ENCODE results near the gene SELENOV.

Gene SELENOV

DNA sequence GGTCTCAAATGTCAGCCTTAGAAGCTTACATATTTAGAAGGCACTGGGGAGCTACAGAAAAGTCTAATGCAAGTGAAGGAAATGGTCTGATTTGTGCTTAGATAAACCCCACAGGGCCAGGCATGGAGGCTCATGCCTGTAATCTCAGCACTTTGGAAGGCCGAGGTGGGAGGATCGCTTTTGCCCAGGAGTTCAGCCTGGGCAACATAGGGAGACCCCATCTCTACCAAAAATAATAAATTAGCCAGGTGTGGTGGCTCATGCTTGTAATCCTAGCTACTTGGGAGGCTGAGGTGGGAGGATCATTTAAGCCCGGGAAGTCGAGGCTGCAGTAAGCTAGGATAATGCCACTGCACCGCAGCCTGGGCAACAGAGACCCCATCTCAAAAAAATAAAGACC is 18.9 kb upstream of the SELENOV start:
- H3K27ac ChIP-seq (ENCODE audit: low read depth, low read length), result no peak overlapping the region
- no peaks in the 10 kb centered on the region for H3K9me3 ChIP-seq (ENCODE audit: control insufficient read depth, insufficient read depth, low read length)
- H3K4me3 ChIP-seq (ENCODE audit: low read depth, low read length), result no peak overlapping the region
- H3K9ac ChIP-seq (ENCODE audit: low read depth, low read length), result no peak overlapping the region
- H3K4me1 ChIP-seq (ENCODE audit: control insufficient read depth, insufficient read depth, low read length), result peaks cover 5% of the 10 kb centered on the region
- H3K36me3 ChIP-seq (ENCODE audit: control insufficient read depth, insufficient read depth, low read length), result peaks cover 6% of the 10 kb centered on the region; the same call in 1 of the 2 replicates
- H3K27me3 ChIP-seq (ENCODE audit: control insufficient read depth, insufficient read depth, low read length), result peaks cover 39% of the 10 kb centered on the region

GRCh38 chr19:39497701-39497995 is 17.3 kb upstream of the SELENOV start:
- peaks cover 53% of the 10 kb centered on the region for H3K27me3 ChIP-seq (ENCODE audit: control insufficient read depth, insufficient read depth, low read length)
- no peak overlapping the region for H3K27ac ChIP-seq (ENCODE audit: low read depth, low read length)
- no peaks in the 10 kb centered on the region for H3K36me3 ChIP-seq (ENCODE audit: control insufficient read depth, insufficient read depth, low read length)
- H3K9ac ChIP-seq (ENCODE audit: low read depth, low read length), result no peak overlapping the region
- no peaks in the 10 kb centered on the region for H3K9me3 ChIP-seq (ENCODE audit: control insufficient read depth, insufficient read depth, low read length)
- H3K4me3 ChIP-seq (ENCODE audit: low read depth, low read length), result peak overlapping the region; percentile 57; the same call in 1 of the 2 replicates
- H3K4me1 ChIP-seq (ENCODE audit: control insufficient read depth, insufficient read depth, low read length), result peaks cover 5% of the 10 kb centered on the region

DNA sequence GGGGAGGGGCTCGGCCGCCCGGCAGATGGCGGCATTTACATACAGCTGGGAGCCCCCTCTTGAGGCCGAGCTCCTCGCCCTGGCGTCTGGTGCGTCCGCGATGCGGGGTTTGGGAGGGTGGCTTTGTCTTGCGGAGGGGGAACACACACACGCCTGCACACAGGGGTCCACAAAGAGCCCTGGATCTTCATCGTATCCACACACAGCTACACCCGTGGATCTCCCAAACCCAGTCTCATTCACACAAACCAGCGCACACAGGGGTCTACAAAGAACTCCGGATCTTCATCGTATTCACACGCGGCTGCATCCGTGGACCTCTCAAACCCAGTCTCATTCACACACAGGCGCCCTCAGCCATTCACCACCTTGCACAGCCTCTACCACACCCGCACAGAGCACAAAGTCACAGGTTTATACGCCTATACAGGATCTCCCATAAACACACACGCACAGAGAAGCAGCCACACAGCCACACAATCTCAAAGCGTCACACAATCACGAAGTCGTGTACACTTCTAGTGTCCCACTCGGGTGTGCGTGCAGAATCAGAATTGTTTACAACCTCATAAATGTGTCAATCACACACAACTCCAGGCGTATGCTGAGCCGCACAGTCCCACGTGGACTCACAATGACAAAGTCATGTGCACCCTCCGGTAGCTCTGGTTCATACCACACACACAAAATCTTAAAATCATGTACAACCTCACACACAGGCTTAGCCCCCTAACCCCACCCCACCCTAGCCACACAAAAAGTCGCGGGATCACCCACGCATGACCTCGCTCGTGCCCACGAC is 16.7 kb upstream of the SELENOV start:
- H3K4me3 ChIP-seq (ENCODE audit: low read depth, low read length), result peak overlapping the region; percentile 57
- H3K27me3 ChIP-seq (ENCODE audit: control insufficient read depth, insufficient read depth, low read length), result peaks cover 57% of the 10 kb centered on the region

GRCh38 chr19:39498798-39499642 is 15.9 kb upstream of the SELENOV start, which contains the start of gene DLL3:
Gene DLL3 (plus strand): TSS chr19:39498947. CDS start chr19:39498975, 28 bp downstream.
- Histone ChIP-seq H3K4me1 (ENCODE audit: control insufficient read depth, insufficient read depth, low read length) (peaks cover 5% of the 10 kb centered on the region), H3K27ac (ENCODE audit: low read depth, low read length) (no peak within 1 kb of the TSS), H3K4me3 (ENCODE audit: low read depth, low read length) (peak within 1 kb of the TSS; percentile 57), H3K36me3 (ENCODE audit: control insufficient read depth, insufficient read depth, low read length) (no peaks in the 10 kb centered on the region), H3K9ac (ENCODE audit: low read depth, low read length) (no peak within 1 kb of the TSS), H3K9me3 (ENCODE audit: control insufficient read depth, insufficient read depth, low read length) (no peaks in the 10 kb centered on the region), H3K27me3 (ENCODE audit: control insufficient read depth, insufficient read depth, low read length) (peaks cover 65% of the 10 kb centered on the region)

More for the DNA sequence above, 16.7 kb upstream of the SELENOV start:
- H3K36me3 ChIP-seq (ENCODE audit: control insufficient read depth, insufficient read depth, low read length), result no peaks in the 10 kb centered on the region
- no peak overlapping the region for H3K9ac ChIP-seq (ENCODE audit: low read depth, low read length)
- H3K4me1 ChIP-seq (ENCODE audit: control insufficient read depth, insufficient read depth, low read length), result peaks cover 5% of the 10 kb centered on the region
- no peaks in the 10 kb centered on the region for H3K9me3 ChIP-seq (ENCODE audit: control insufficient read depth, insufficient read depth, low read length)
- no peak overlapping the region for H3K27ac ChIP-seq (ENCODE audit: low read depth, low read length)

- peaks cover 5% of the 10 kb centered on the region for H3K4me1 ChIP-seq (ENCODE audit: control insufficient read depth, insufficient read depth, low read length)
- H3K27me3 ChIP-seq (ENCODE audit: control insufficient read depth, insufficient read depth, low read length), result peaks cover 74% of the 10 kb centered on the region
- H3K36me3 ChIP-seq (ENCODE audit: control insufficient read depth, insufficient read depth, low read length), result no peaks in the 10 kb centered on the region
These were observed 15.0 kb upstream of the SELENOV start for GRCh38 chr19:39499932-39500331.

GRCh38 chr19:39500543-39500942 is 14.4 kb upstream of the SELENOV start:
- Histone ChIP-seq H3K9ac (ENCODE audit: low read depth, low read length) (no peak overlapping the region), H3K9me3 (ENCODE audit: control insufficient read depth, insufficient read depth, low read length) (no peaks in the 10 kb centered on the region), H3K27me3 (ENCODE audit: control insufficient read depth, insufficient read depth, low read length) (peaks cover 81% of the 10 kb centered on the region), H3K4me3 (ENCODE audit: low read depth, low read length) (no peak overlapping the region), H3K27ac (ENCODE audit: low read depth, low read length) (no peak overlapping the region), H3K36me3 (ENCODE audit: control insufficient read depth, insufficient read depth, low read length) (no peaks in the 10 kb centered on the region), H3K4me1 (ENCODE audit: control insufficient read depth, insufficient read depth, low read length) (peaks cover 5% of the 10 kb centered on the region)

More at GRCh38 chr19:39499932-39500331, 15.0 kb upstream of the SELENOV start:
- no peaks in the 10 kb centered on the region for H3K9me3 ChIP-seq (ENCODE audit: control insufficient read depth, insufficient read depth, low read length)
- H3K4me3 ChIP-seq (ENCODE audit: low read depth, low read length), result no peak overlapping the region
- H3K27ac ChIP-seq (ENCODE audit: low read depth, low read length), result no peak overlapping the region
- H3K9ac ChIP-seq (ENCODE audit: low read depth, low read length), result no peak overlapping the region

DNA sequence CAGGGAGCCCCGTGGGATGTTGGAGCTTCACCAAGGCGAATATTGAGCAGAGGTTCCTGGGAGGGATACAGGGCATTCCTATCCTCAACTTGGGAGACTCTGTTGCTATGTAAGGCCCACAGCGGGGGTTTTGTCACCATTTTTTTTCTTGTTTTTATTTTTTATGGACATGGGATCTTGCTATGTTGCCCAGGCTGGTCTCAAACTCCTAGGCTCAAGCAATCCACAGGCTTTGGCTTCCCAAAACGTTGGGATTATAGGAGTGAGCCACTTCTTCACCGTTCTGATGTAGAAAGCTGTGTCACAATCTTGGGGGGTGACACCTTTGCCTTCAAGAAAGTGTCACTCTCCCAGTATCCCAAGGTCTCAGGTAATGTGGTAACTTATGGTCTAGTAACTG is 13.6 kb upstream of the SELENOV start:
- no peaks in the 10 kb centered on the region for H3K36me3 ChIP-seq (ENCODE audit: control insufficient read depth, insufficient read depth, low read length)
- H3K4me1 ChIP-seq (ENCODE audit: control insufficient read depth, insufficient read depth, low read length), result peaks cover 5% of the 10 kb centered on the region
- peaks cover 88% of the 10 kb centered on the region for H3K27me3 ChIP-seq (ENCODE audit: control insufficient read depth, insufficient read depth, low read length)
- H3K9me3 ChIP-seq (ENCODE audit: control insufficient read depth, insufficient read depth, low read length), result no peaks in the 10 kb centered on the region
- H3K27ac ChIP-seq (ENCODE audit: low read depth, low read length), result no peak overlapping the region
- H3K9ac ChIP-seq (ENCODE audit: low read depth, low read length), result no peak overlapping the region
- H3K4me3 ChIP-seq (ENCODE audit: low read depth, low read length), result no peak overlapping the region

GRCh38 chr19:39502640-39503417 is 12.1 kb upstream of the SELENOV start:
- Histone ChIP-seq H3K9ac (ENCODE audit: low read depth, low read length) (no peak overlapping the region), H3K36me3 (ENCODE audit: control insufficient read depth, insufficient read depth, low read length) (no peaks in the 10 kb centered on the region), H3K27ac (ENCODE audit: low read depth, low read length) (no peak overlapping the region), H3K4me3 (ENCODE audit: low read depth, low read length) (no peak overlapping the region), H3K27me3 (ENCODE audit: control insufficient read depth, insufficient read depth, low read length) (peaks cover 96% of the 10 kb centered on the region), H3K9me3 (ENCODE audit: control insufficient read depth, insufficient read depth, low read length) (no peaks in the 10 kb centered on the region), H3K4me1 (ENCODE audit: control insufficient read depth, insufficient read depth, low read length) (peaks cover 10% of the 10 kb centered on the region)

GRCh38 chr19:39506598-39506943 is 8.4 kb upstream of the SELENOV start:
- H3K27ac ChIP-seq (ENCODE audit: low read depth, low read length), result no peak overlapping the region
- H3K9ac ChIP-seq (ENCODE audit: low read depth, low read length), result no peak overlapping the region
- no peaks in the 10 kb centered on the region for H3K9me3 ChIP-seq (ENCODE audit: control insufficient read depth, insufficient read depth, low read length)
- H3K4me3 ChIP-seq (ENCODE audit: low read depth, low read length), result no peak overlapping the region
- no peaks in the 10 kb centered on the region for H3K36me3 ChIP-seq (ENCODE audit: control insufficient read depth, insufficient read depth, low read length)
- H3K4me1 ChIP-seq (ENCODE audit: control insufficient read depth, insufficient read depth, low read length), result peaks cover 7% of the 10 kb centered on the region
- peaks cover 75% of the 10 kb centered on the region for H3K27me3 ChIP-seq (ENCODE audit: control insufficient read depth, insufficient read depth, low read length)

GRCh38 chr19:39506944-39507714 is 7.8 kb upstream of the SELENOV start:
- Histone ChIP-seq H3K4me1 (ENCODE audit: control insufficient read depth, insufficient read depth, low read length) (peaks cover 7% of the 10 kb centered on the region), H3K4me3 (ENCODE audit: low read depth, low read length) (peak overlapping the region; percentile 90), H3K9me3 (ENCODE audit: control insufficient read depth, insufficient read depth, low read length) (no peaks in the 10 kb centered on the region), H3K27me3 (ENCODE audit: control insufficient read depth, insufficient read depth, low read length) (peaks cover 72% of the 10 kb centered on the region), H3K27ac (ENCODE audit: low read depth, low read length) (no peak overlapping the region), H3K9ac (ENCODE audit: low read depth, low read length) (no peak overlapping the region), H3K36me3 (ENCODE audit: control insufficient read depth, insufficient read depth, low read length) (no peaks in the 10 kb centered on the region)
